C1 segment of cervical spinal cord (tissue), 14 donors: ENCODE measurements around the gene BLOC1S4.
"Not testable (repeated sequence)": the region's sequence is repeated elsewhere in the genome, so short reads cannot be mapped to it uniquely, and the experiment has no call there.

ENCODE experiments used
- DNase-seq, 14 donors: peaks; one replicate each; lab custom pipeline; 2025; lab: John Stamatoyannopoulos, UW

BLOC1S4 gene

GRCh38 chr4:6718932-6719610 lies 3.1 kb downstream of the BLOC1S4 start:
- DNase-seq = no peak

- no peak for DNase-seq
These were observed 3.7 kb downstream of the BLOC1S4 start for GRCh38 chr4:6719611-6720179.

- DNase-seq = peak in 12 of 14 donors; percentile 28 to 86 (median 70)
These were observed 4.3 kb downstream of the BLOC1S4 start for GRCh38 chr4:6720202-6720699.

- DNase-seq = no peak
These were observed 5.1 kb downstream of the BLOC1S4 start for GRCh38 chr4:6721121-6721520.

GRCh38 chr4:6722891-6723290 lies 6.9 kb downstream of the BLOC1S4 start:
- DNase-seq = no peak

GRCh38 chr4:6723851-6724250 lies 7.9 kb downstream of the BLOC1S4 start:
- DNase-seq = no peak

GRCh38 chr4:6724421-6725111 lies 8.6 kb downstream of the BLOC1S4 start:
- peak in 4 of 14 donors; percentile 47 to 81 (median 61) for DNase-seq

- DNase-seq = not testable (repeated sequence)
These were observed 9.5 kb downstream of the BLOC1S4 start for GRCh38 chr4:6725427-6725961.

GRCh38 chr4:6727081-6727942 lies 11.3 kb downstream of the BLOC1S4 start:
- DNase-seq = peak in 13 of 14 donors; percentile 56 to 96 (median 80)

- no peak for DNase-seq
These were observed 11.9 kb downstream of the BLOC1S4 start for GRCh38 chr4:6727943-6728250.

- DNase-seq = no peak
These were observed 12.5 kb downstream of the BLOC1S4 start for GRCh38 chr4:6728320-6729029.

GRCh38 chr4:6730603-6731317 lies 14.8 kb downstream of the BLOC1S4 start:
- DNase-seq = peak in 1 of 14 donors; percentile 60

- no peak for DNase-seq
These were observed 15.3 kb downstream of the BLOC1S4 start for GRCh38 chr4:6731318-6731675.

GRCh38 chr4:6731780-6732179 lies 15.8 kb downstream of the BLOC1S4 start:
- DNase-seq = no peak

GRCh38 chr4:6732441-6733357 lies 16.7 kb downstream of the BLOC1S4 start:
- peak in 8 of 14 donors; percentile 23 to 83 (median 46) for DNase-seq

- DNase-seq = no peak
These were observed 17.6 kb downstream of the BLOC1S4 start for GRCh38 chr4:6733358-6734164.

GRCh38 chr4:6734165-6734786 lies 18.3 kb downstream of the BLOC1S4 start:
- no peak for DNase-seq

GRCh38 chr4:6739920-6740319 lies 23.9 kb downstream of the BLOC1S4 start:
- DNase-seq = no peak
